OCI-LY3 (cell line): ENCODE results near the gene BAIAP2.

ENCODE experiments used
- EZH2phosphoT487 ChIP-seq: fragments of 200-600 bp; shearing (Covaris generic); IDR thresholded peaks from 2 replicates; pipeline ENCODE4 v1.6.1; 2018; ENCODE audit warnings: antibody characterized with exemption, mixed run types, low read depth
- TF ChIP-seq, protein P1 (sequence below): fragments of 200-600, 300-600 bp; sonication (generic); IDR thresholded peaks from 2 replicates; pipeline ENCODE4 v1.5.1; 2014; ENCODE audit warnings: antibody characterized with exemption, low read length, low read depth

DNA sequence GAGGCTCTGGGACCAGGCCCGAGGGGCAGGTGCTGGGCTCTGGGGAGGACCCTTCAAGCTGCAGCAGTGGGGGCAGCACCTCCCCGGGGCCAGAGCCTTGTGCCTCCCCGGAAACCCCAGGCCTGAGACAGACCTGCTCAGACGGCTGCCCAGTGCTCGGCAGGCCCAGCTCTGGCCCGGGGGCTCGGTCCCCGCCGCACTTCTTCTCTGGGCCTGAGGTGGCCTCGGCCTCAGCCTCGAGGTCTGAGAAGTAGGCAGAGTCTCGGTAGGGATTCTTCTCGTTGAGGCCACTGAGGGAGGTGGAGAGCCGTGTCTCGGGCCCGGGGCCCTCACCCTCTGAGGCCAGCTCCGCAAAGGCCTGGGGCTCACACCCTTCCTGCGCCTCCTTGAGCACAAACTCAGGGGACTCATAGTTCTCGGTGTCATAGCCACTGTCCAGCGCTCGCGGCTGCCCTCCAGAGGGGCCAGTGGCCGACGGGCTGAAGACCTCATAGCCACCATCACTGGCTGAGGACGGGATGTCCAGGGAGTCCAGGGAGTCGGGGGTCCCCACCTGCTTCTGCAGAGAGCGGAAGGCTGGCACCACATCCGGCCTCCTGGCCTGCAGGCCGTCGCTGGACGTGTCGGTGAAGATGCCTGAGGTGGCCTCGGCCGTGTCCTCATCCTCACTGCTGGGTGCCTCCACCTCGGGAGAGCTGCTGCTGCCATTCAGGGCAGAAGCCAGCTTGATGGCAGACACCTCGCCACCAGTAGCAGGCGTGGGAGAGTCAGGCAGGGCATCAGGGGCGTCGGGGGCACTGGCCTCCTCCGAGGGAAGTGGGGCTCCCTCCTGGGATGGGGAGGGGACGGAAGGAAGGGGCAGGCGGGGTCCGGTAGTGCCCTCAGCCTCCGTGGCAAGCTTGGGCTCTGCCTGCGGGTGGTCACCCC, 86.0 kb downstream of the BAIAP2 start:
- TF ChIP-seq, protein P1, sequence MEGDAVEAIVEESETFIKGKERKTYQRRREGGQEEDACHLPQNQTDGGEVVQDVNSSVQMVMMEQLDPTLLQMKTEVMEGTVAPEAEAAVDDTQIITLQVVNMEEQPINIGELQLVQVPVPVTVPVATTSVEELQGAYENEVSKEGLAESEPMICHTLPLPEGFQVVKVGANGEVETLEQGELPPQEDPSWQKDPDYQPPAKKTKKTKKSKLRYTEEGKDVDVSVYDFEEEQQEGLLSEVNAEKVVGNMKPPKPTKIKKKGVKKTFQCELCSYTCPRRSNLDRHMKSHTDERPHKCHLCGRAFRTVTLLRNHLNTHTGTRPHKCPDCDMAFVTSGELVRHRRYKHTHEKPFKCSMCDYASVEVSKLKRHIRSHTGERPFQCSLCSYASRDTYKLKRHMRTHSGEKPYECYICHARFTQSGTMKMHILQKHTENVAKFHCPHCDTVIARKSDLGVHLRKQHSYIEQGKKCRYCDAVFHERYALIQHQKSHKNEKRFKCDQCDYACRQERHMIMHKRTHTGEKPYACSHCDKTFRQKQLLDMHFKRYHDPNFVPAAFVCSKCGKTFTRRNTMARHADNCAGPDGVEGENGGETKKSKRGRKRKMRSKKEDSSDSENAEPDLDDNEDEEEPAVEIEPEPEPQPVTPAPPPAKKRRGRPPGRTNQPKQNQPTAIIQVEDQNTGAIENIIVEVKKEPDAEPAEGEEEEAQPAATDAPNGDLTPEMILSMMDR = no peak
- TF ChIP-seq EZH2phosphoT487 = no peak
